ENCODE data around the gene ZNF689.

ZNF689 gene

GRCh38 chr16:30555315-30556124, 54.7 kb downstream of the ZNF689 start:
- no peak for TF ChIP-seq ZNF274 (IDR thresholded peaks at IDR 0.05; ENCODE audit: low read depth, low read length)
- H3K4me3 ChIP-seq (ENCODE audit: low read length): no peak overlapping the region

GRCh38 chr16:30554557-30555314, 55.5 kb downstream of the ZNF689 start:
- TF ChIP-seq ZNF274 (IDR thresholded peaks at IDR 0.05; ENCODE audit: low read depth, low read length): no peak
- no peak overlapping the region for H3K4me3 ChIP-seq (ENCODE audit: low read length)

DNA sequence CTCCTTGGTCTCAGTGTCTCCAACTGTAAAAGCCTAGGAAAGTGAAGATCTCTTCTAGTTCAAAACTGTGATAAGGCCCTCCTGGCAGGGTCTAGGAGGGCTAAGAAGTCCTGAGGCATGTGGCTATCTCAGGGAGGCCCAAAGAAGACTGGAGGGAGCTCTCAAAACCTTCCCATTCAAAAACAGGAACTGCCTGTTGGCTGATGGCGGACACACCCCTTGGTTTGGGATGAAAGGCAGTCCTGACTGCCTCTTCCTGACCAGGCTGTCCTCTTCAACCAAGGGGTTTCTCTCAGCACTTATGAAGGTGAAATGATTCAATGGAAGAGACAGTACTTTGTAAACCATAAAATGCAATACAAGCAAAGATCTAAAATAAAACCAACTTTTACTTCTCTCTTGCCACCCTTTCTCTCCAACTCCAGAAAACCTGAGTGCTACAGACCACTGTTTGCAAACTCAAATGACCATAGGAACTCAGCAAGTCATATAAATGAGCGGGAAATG, 56.7 kb downstream of the ZNF689 start:
- H3K4me3 ChIP-seq (ENCODE audit: low read length): no peak overlapping the region
- TF ChIP-seq ZNF274 (IDR thresholded peaks at IDR 0.05; ENCODE audit: low read depth, low read length): no peak

DNA sequence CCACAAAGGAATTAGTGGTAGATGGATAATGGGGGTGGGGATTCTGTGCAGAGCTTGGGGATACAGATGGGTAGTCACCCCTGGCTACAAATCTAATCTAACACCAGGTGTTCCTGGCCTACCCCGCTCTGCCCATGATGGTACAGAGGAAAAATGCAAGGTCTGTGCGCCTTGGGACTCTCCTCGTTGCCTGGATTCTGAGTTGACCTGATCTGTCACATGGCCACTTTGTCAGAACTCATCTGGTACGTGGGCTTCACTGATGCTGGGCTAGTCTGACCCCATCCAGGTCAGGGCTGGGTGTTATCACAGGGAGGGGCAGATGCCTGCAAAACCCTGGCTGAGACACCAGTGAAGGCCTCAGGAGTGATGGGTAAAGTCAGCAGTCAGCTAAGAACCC, 57.2 kb downstream of the ZNF689 start:
- no peak for TF ChIP-seq ZNF274 (IDR thresholded peaks at IDR 0.05; ENCODE audit: low read depth, low read length)
- H3K4me3 ChIP-seq (ENCODE audit: low read length): no peak overlapping the region
